Activated CD4-positive, alpha-beta T cell treated with anti-CD3 and anti-CD28 coated beads for 36 hours (primary cell): Measurements from ENCODE around the gene C15orf39. TPM values are rescaled to one million over a fixed set of nuclear protein-coding genes. Genes with fewer than 3 reads are reported as not detected.
"Not testable (repeated sequence)": the region's sequence is repeated elsewhere in the genome, so short reads cannot be mapped to it uniquely, and the experiment has no call there.

Source experiments
- ATAC-seq: fragments of 200-7000 bp; cut with Tn5 transposase; one replicate; pipeline ENCODE4 v1.10.0; 2021; ENCODE audit warnings: mild to moderate bottlenecking, moderate library complexity
- CTCF ChIA-PET: fragments of 350-600 bp; sonication (Branson Sonifier 250); formaldehyde crosslinking; loops from one replicate; lab custom pipeline; 2021; ENCODE audit warnings: antibody characterized with exemption; lab: Charles Lee
- POLR2A ChIA-PET: fragments of 350-600 bp; sonication (Branson Sonifier 250); formaldehyde crosslinking; loops from one replicate; lab custom pipeline; 2021; ENCODE audit warnings: antibody characterized with exemption, inconsistent platforms; lab: Charles Lee
- DNase-seq: peaks from one replicate; pipeline ENCODE4 v3.0.0-alpha.2; 2020
- H3K27ac Mint-ChIP-seq: one replicate; pipeline ENCODE4 v1.8.0; 2021; ENCODE audit warnings: mixed read lengths
- H3K27me3 Mint-ChIP-seq: one replicate; pipeline ENCODE4 v1.8.0; 2021; ENCODE audit warnings: mixed read lengths
- H3K36me3 Mint-ChIP-seq: one replicate; pipeline ENCODE4 v1.8.0; 2021; ENCODE audit warnings: low read depth, mixed read lengths
- H3K4me1 Mint-ChIP-seq: one replicate; pipeline ENCODE4 v1.8.0; 2021; ENCODE audit warnings: mixed read lengths
- H3K4me3 Mint-ChIP-seq: one replicate; pipeline ENCODE4 v1.8.0; 2021; ENCODE audit warnings: mild to moderate bottlenecking, moderate library complexity, mixed read lengths
- H3K9me3 Mint-ChIP-seq: one replicate; pipeline ENCODE4 v1.8.0; 2021; ENCODE audit warnings: low read depth, mixed read lengths
- intact Hi-C, 2 experiments: fragments of 100-400 bp; cut with DNase I in 1 of 2; cut with micrococcal nuclease in 1 of 2; formaldehyde crosslinking; loops; one replicate each; pipeline versions ENCODE4 v1.14.2 to v1.15.1; 2022 to 2024; cut with DNase I, micrococcal nuclease
- total RNA-seq, 2 experiments: library from RNA; stranded (reverse); gene quantifications; one replicate each; pipeline ENCODE4 v1.2.3, GENCODE V29; 2021

C15orf39 gene
- total RNA-seq, 2 experiments from 2014 or later: 18.6 to 25.1 TPM

DNA sequence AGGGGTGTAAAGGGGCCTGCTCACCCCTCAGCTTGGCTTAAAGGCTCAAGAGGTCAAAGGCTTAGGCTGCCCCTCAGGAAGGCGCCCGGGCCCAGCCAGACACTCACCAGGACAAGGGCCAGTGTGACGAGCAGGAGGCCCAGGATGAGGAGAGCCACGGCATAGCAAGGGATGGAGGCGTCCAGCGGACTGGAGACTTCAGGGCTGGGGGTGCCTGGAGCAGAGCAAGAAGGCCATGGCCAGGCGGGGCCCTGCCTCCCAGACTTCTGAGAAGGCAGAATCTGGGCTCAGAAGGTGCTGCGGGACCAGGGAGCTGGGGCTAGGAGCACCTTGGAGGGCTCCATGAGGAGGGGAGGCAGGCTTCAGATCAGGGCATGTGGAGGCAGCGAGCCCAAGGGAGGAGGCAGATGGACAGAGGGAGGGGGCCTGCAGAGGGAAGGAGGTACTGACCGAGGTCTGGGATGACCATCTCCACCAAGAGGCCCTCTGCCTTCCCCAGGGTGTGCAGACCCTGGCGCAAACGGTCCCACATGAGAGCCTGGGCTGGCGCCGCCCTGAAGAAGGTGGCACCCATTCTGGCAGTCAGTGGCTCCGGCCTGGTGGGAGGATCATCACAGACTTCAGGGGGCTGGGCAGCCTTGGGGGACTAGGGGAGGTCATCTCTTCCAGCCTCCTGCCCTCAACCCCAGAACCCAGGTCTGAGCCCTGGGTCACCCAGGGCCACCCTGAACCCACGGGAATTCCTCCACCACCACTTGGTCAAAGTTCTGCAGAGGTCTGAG, 24.5 kb downstream of the C15orf39 start:
- ChIA-PET CTCF (no interaction called here), POLR2A (no interaction called here)
- DNase-seq (no peak), ATAC-seq (no peak)
- Mint-ChIP-seq H3K27ac (no peak overlapping the region), H3K4me3 (no peak overlapping the region), H3K4me1 (no peaks in the 10 kb centered on the region), H3K36me3 (no peaks in the 10 kb centered on the region), H3K27me3 (peaks cover 2% of the 10 kb centered on the region), H3K9me3 (no peaks in the 10 kb centered on the region)
- intact Hi-C loops: no loop called here

DNA sequence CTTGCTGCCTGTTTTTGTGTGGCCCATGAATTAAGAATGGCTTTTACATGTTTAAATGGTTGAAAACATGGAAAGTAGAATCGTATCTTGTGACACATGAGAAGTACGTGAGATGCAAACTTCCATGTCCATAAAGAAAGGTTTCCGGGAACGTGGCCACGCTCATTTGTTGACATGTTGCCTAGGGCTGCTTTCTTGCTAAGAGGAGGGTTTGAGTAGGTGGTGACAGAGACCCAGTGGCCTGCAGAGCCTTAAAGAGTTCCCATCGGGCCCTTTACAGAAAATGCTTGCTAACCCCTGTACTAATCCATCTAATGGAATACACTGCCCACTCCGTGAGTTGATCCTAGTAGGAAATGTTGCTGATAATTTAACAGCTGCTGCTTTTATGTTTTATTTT, 25.4 kb downstream of the C15orf39 start:
- H3K27me3 Mint-ChIP-seq, H3K36me3 Mint-ChIP-seq, DNase-seq, H3K4me1 Mint-ChIP-seq, ATAC-seq, H3K27ac Mint-ChIP-seq, POLR2A ChIA-PET, H3K9me3 Mint-ChIP-seq, H3K4me3 Mint-ChIP-seq, CTCF ChIA-PET, intact Hi-C loops: not testable (repeated sequence)

DNA sequence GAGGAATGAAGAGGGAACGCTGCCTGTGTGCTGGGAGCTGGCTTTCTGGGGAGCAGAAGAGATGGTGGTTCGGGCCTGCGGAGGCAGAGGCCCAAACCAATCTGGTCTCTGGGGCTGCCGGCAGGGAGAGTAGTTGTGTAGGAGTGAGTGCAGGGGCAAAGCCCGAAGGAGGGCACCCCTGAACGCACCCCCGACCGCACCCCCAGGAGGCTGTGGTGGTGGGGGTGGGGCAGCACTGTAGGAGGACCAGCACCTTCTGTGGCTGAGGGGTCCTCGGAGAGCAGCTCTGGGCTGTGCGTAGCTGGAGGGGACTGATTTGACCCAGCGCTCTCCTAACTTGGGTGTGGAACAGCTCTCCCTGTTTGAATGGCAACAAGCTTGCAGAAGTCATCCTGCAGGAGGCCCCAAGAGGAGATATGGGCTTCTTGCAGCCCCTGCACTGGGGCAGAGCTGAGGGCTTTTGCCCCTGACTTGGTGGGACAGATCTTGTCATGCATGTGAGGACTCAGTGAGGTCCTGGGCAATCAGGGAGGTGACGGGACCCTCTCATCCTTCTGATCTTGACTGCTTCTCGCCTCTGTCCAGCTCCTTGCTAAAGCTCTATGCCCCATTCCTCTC, 26.1 kb downstream of the C15orf39 start:
- intact Hi-C loops: no loop called here
- no peak for ATAC-seq
- Mint-ChIP-seq H3K27ac (no peak overlapping the region), H3K27me3 (peaks cover 10% of the 10 kb centered on the region), H3K36me3 (no peaks in the 10 kb centered on the region), H3K4me3 (no peak overlapping the region), H3K4me1 (no peaks in the 10 kb centered on the region), H3K9me3 (no peaks in the 10 kb centered on the region)
- POLR2A ChIA-PET: no interaction called here
- DNase-seq: no peak
- CTCF ChIA-PET: no interaction called here

DNA sequence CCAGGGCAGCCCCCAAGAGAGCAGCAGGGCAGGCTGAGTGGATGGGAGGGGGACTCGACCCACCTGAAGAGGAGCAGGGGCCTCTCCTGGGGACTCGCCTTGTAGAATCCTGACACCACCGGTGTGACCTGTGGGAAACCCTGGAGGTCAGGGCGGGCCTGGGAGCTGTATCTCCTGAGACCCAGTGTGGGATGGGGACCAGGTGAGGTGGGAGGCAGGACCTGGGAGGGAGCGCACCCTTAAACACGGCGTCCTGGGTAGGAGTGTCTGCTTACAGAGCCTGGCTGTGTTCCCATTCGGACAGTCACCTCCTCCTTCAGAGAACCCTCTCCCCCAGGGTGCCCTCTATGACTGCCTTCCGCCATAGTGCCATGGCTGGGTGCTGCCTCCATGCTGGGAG, 27.1 kb downstream of the C15orf39 start:
- H3K4me3 Mint-ChIP-seq: no peak overlapping the region
- ChIA-PET POLR2A (no interaction called here), CTCF (no interaction called here)
- H3K4me1 Mint-ChIP-seq: no peaks in the 10 kb centered on the region
- intact Hi-C loops: no loop called here
- H3K9me3 Mint-ChIP-seq: no peaks in the 10 kb centered on the region
- H3K27ac Mint-ChIP-seq: no peak overlapping the region
- H3K27me3 Mint-ChIP-seq: peaks cover 11% of the 10 kb centered on the region
- ATAC-seq (no peak), DNase-seq (no peak)
- no peaks in the 10 kb centered on the region for H3K36me3 Mint-ChIP-seq

DNA sequence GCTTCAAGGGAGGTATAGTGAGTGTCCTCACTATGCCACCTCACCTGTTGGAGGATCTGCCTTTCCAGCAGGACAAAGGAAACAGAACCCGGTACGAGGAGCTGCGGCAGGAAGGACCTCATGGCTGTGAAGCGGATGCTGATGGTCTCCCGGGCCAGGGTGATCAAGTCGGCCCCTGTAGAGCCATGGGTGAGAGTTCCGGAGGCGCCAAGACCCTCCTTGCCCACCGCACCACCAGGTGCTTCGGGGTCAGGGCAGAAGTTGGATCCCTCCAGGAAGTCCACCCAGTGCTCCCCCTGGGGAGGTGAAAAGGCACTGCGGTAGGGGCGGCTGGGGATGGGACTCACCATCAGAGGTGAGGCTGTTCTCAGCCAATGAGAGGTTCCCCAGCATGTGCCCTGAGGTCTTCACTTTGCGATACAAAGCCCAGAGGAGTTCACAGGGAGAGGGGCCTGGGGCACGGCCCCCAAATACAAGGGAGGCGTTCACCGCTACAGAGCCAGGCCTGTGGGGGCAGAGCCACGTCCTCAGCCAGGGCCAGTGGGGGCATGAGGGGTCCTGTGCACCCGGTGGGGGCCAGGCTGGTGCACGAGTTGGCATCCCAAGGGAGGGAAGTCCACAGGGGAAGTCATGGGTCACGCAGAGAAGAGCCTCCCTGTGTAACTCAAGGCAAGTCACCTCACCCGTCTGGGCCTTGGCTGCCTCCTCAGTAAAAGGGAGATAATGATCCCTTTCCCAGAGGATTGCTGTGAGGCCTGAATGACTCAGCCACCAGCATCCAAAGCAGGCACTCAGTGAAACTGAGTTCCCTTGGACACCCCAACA, 27.7 kb downstream of the C15orf39 start:
- no peaks in the 10 kb centered on the region for H3K9me3 Mint-ChIP-seq
- intact Hi-C loops: loop anchor here in 1 of 2 experiments (5.0 kb wide), 1 partner anchor 83 kb away; no protein-coding TSS in a partner anchor
- no peak for DNase-seq
- ChIA-PET CTCF (no interaction called here), POLR2A (no interaction called here)
- H3K27ac Mint-ChIP-seq: no peak overlapping the region
- no peak overlapping the region for H3K4me3 Mint-ChIP-seq
- no peak for ATAC-seq
- H3K36me3 Mint-ChIP-seq: no peaks in the 10 kb centered on the region
- peaks cover 11% of the 10 kb centered on the region for H3K27me3 Mint-ChIP-seq
- no peaks in the 10 kb centered on the region for H3K4me1 Mint-ChIP-seq

DNA sequence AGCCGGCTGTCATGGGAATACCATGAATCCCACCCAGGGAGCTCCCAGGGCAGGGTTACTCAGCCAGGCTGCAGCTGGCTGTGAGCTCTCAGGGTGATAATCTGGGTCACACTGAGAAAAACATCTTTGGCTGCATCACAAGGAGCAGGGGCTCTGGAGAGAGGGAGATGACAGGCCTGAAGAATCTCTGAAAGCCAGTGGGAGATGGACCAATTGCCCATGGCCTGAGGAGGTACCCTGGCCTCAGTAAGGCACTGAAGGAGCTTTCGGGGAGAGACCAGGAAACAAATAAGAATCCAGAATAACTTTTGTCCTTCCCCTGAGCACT, 28.3 kb downstream of the C15orf39 start:
- no peak overlapping the region for H3K27ac Mint-ChIP-seq
- no peaks in the 10 kb centered on the region for H3K36me3 Mint-ChIP-seq
- DNase-seq: no peak
- H3K4me1 Mint-ChIP-seq: no peaks in the 10 kb centered on the region
- H3K27me3 Mint-ChIP-seq: peaks cover 11% of the 10 kb centered on the region
- ATAC-seq: no peak
- CTCF ChIA-PET: no interaction called here
- no peak overlapping the region for H3K4me3 Mint-ChIP-seq
- no peaks in the 10 kb centered on the region for H3K9me3 Mint-ChIP-seq
- intact Hi-C loops: loop anchor here in 1 of 2 experiments (5.0 kb wide), 1 partner anchor 82 kb away; no protein-coding TSS in a partner anchor
- POLR2A ChIA-PET: interaction anchor here (0.6 kb wide), 1 partner anchor 138 kb away, joined by 3 read pairs; no protein-coding TSS in a partner anchor

DNA sequence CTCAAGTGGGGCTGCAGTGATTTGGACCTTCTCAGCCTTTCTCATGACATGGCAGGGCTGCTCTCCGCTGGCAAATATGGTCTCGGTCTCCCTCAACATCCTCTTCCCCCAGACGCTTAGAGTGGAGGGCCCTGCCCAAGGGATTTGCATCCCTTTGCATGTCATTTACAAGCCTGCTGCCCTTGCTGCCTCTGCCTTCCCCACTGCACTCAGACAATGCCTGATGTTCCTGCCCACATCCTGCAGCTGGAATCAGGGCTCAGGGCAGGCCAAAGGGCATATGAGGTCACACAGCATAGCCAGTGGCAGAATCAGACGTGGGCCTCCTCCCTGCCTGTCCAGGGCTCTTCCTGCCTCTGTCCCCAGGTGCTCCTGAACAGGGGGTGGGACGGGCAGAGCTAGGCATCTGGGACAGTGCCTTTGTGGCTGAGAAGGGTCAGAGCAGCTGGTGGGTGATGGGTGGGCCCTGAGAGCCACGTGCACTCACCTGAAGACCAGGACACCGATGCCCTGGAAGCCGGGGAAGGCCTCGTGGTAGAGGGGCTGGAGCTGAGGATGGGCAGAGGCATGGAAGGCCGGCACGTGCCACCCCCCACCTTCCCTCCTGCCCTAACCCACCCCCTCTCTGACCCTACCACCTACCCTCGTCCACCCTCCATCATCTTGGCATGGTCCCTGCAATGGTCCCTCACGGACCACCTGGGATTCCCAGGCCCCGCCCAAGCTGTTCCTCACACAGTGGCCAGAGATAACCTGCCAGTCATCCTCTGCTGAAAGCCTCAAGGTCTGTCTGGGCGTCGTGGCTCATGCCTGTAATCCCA, 29.1 kb downstream of the C15orf39 start:
- no peak for ATAC-seq
- no peak overlapping the region for H3K27ac Mint-ChIP-seq
- POLR2A ChIA-PET: interaction anchor here (0.6 kb wide), 1 partner anchor 139 kb away, joined by 3 read pairs; no protein-coding TSS in a partner anchor
- peaks cover 11% of the 10 kb centered on the region for H3K27me3 Mint-ChIP-seq
- no peaks in the 10 kb centered on the region for H3K4me1 Mint-ChIP-seq
- H3K4me3 Mint-ChIP-seq: no peak overlapping the region
- no peak for DNase-seq
- CTCF ChIA-PET: no interaction called here
- no peaks in the 10 kb centered on the region for H3K9me3 Mint-ChIP-seq
- H3K36me3 Mint-ChIP-seq: no peaks in the 10 kb centered on the region
- intact Hi-C loops: loop anchor here in 1 of 2 experiments (5.0 kb wide), 1 partner anchor 82 kb away; no protein-coding TSS in a partner anchor

DNA sequence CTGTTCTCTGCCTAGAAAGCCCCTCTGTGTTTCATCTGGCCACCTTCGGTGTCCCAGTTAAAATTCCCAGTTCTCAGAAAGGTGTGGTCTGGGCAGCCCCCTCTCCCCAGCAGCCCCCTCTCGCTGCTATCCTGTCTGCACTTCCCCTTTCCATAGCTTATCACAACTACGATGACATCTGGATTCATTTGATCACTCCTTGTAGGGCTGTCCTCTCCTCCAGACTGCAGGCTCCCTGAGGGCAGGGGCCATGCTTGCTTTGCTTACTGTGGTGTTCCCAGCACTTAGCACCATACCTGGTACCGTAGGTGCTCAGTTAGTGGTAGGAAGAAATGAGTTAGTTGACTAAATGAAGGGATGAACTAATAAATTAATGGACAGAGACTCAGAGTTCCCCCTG, 30.2 kb downstream of the C15orf39 start:
- ChIA-PET POLR2A (no interaction called here), CTCF (no interaction called here)
- ATAC-seq: no peak

DNA sequence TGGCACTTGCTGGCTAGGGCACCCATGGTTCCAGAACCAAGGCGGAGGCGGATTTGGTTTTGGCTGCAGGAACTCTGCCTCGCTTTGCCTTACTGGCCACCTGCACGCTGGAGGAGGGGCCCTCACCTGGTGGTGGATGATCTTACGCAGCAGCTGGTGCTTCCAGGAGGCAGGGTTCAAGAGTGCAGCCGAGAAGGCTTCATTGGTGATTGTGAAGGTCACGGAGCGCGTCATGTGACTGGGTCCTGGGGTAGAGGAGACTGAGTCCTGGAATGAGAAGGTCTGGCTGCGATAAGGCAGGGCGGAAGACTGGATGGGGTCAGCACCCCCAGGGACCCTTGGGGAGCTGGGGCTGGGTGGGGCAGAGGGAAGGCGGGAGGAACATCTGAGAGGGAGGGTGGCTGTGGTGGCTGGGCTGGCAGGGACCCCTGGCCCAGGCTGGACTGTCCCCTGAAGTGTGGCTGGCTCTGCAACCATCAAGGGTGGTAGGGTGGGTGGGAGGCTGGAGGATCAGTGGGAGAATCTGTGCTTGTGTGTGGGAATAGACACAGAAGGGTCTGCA, 30.7 kb downstream of the C15orf39 start:
- no peak for DNase-seq
- peaks cover 11% of the 10 kb centered on the region for H3K27me3 Mint-ChIP-seq
- no peaks in the 10 kb centered on the region for H3K9me3 Mint-ChIP-seq
- no peaks in the 10 kb centered on the region for H3K4me1 Mint-ChIP-seq
- POLR2A ChIA-PET: no interaction called here
- CTCF ChIA-PET: interaction anchor here (0.6 kb wide), 1 partner anchor 134 kb away, joined by 3 read pairs; no protein-coding TSS in a partner anchor
- H3K4me3 Mint-ChIP-seq: no peak overlapping the region
- no peaks in the 10 kb centered on the region for H3K36me3 Mint-ChIP-seq
- no peak for ATAC-seq
- no peak overlapping the region for H3K27ac Mint-ChIP-seq
- intact Hi-C loops: loop anchor here in 1 of 2 experiments (5.0 kb wide), 1 partner anchor 80 kb away; no protein-coding TSS in a partner anchor

More for the DNA sequence above, 30.2 kb downstream of the C15orf39 start:
- Mint-ChIP-seq H3K27ac (no peak overlapping the region), H3K9me3 (no peaks in the 10 kb centered on the region), H3K4me3 (no peak overlapping the region), H3K4me1 (no peaks in the 10 kb centered on the region), H3K27me3 (peaks cover 11% of the 10 kb centered on the region), H3K36me3 (no peaks in the 10 kb centered on the region)
- intact Hi-C loops: loop anchor here in 1 of 2 experiments (5.0 kb wide), 1 partner anchor 80 kb away; no protein-coding TSS in a partner anchor
- no peak for DNase-seq

DNA sequence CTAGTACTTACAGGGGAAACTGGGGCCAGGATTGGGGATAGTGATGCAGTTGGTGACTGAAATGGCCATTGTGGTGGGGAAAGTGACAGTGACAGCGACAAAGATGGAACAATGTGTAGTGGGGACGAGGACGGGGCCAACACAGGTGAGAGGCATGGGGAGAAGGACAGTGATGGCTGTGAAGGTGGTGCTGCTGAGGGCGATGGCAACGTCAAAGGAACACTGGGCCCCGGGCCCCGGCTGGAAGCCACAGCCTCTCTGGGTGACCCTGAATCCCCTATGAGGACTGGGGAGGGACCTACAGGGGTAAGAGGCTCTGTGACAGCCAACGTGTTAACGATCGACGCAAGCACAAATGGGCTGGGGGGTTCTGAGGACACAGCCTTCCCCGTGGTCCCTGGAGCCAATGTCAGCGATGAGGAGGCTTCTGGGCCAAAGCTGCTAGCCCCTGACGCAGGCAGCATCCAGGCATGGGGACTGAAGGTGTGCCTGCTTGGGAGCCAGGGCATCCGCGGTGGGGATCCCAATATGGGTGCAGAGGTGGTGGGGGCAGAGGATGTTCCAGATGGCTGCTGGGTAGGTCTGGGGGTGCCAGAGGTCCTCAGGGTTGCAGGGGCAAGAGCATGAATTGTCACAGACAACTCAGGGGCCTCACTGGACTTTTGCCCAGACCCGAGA, 31.3 kb downstream of the C15orf39 start:
- ChIA-PET POLR2A (no interaction called here), CTCF (interaction anchor here (0.6 kb wide), 1 partner anchor 135 kb away, joined by 3 read pairs; no protein-coding TSS in a partner anchor)
- H3K9me3 Mint-ChIP-seq: no peaks in the 10 kb centered on the region
- H3K27ac Mint-ChIP-seq: no peak overlapping the region
- ATAC-seq (no peak), DNase-seq (no peak)
- no peaks in the 10 kb centered on the region for H3K4me1 Mint-ChIP-seq
- H3K4me3 Mint-ChIP-seq: no peak overlapping the region
- intact Hi-C loops: loop anchor here in 1 of 2 experiments (5.0 kb wide), 1 partner anchor 79 kb away; no protein-coding TSS in a partner anchor
- H3K36me3 Mint-ChIP-seq: no peaks in the 10 kb centered on the region
- H3K27me3 Mint-ChIP-seq: peaks cover 11% of the 10 kb centered on the region
